ENCODE data around the gene MTX3.

Gene MTX3

GRCh38 chr5:79976759-79977515 is 14.1 kb downstream of the MTX3 start:
- DNase-seq, result no peak

- no peak for DNase-seq
These were observed 15.6 kb downstream of the MTX3 start for GRCh38 chr5:79975422-79975821.

GRCh38 chr5:79974886-79975285 is 16.2 kb downstream of the MTX3 start:
- no peak for DNase-seq

- DNase-seq, result no peak
These were observed 17.1 kb downstream of the MTX3 start for GRCh38 chr5:79973996-79974395.

GRCh38 chr5:79973511-79973910 is 17.6 kb downstream of the MTX3 start:
- no peak for DNase-seq

- no peak for DNase-seq
These were observed 19.9 kb downstream of the MTX3 start for GRCh38 chr5:79971156-79971555.

GRCh38 chr5:79966448-79966847 is 24.6 kb downstream of the MTX3 start:
- DNase-seq, result no peak

- no peak for DNase-seq
These were observed 26.9 kb downstream of the MTX3 start for GRCh38 chr5:79964136-79964535.

GRCh38 chr5:79963261-79964061 is 27.6 kb downstream of the MTX3 start:
- no peak for DNase-seq

GRCh38 chr5:79962575-79963222 is 28.4 kb downstream of the MTX3 start:
- no peak for DNase-seq

GRCh38 chr5:79961716-79962574 is 29.1 kb downstream of the MTX3 start:
- no peak for DNase-seq

GRCh38 chr5:79959407-79959806 is 31.7 kb downstream of the MTX3 start:
- DNase-seq, result no peak

GRCh38 chr5:79955941-79956670 is 35.0 kb downstream of the MTX3 start:
- DNase-seq, result no peak

- DNase-seq, result no peak
These were observed 35.6 kb downstream of the MTX3 start for GRCh38 chr5:79955356-79955895.

GRCh38 chr5:79954620-79955019 is 36.4 kb downstream of the MTX3 start:
- no peak for DNase-seq

GRCh38 chr5:79947567-79947966 is 43.5 kb downstream of the MTX3 start:
- no peak for DNase-seq

GRCh38 chr5:79938468-79938867 is 52.6 kb downstream of the MTX3 start:
- DNase-seq, result no peak

GRCh38 chr5:79936646-79937216 is 54.3 kb downstream of the MTX3 start:
- no peak for DNase-seq

- DNase-seq, result no peak
These were observed 54.9 kb downstream of the MTX3 start for GRCh38 chr5:79936002-79936645.

- no peak for DNase-seq
These were observed 56.4 kb downstream of the MTX3 start for GRCh38 chr5:79934681-79935080.

Measured in NCI-H774 (cell line).